ENCODE data around the gene EIF5.
"Not testable (repeated sequence)": the region's sequence is repeated elsewhere in the genome, so short reads cannot be mapped to it uniquely, and the experiment has no call there.

Gene EIF5

GRCh38 chr14:103336191-103336590 lies 2.2 kb downstream of the EIF5 start:
- no peak for DNase-seq (ENCODE audit: low read depth)

- no peak for DNase-seq (ENCODE audit: low read depth)
Observed at GRCh38 chr14:103337794-103338193, 3.8 kb downstream of the EIF5 start.

DNA sequence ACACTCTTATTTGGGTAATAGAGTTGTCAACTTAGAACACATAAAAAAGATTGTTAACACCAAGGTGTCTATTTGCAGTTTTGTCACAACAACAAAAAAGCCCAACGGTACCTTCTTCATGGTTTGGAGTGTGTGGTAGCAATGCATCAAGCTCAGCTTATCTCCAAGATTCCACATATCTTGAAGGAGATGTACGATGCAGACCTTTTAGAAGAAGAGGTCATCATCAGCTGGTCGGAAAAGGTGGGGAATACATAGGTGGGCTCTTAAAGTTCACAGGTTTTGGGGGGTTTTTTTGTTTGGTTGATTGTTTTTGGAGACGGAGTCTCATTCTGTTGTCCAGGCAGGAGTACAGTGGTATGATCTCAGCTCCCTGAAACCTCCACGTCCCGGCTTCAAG lies 5.5 kb downstream of the EIF5 start:
- DNase-seq (ENCODE audit: low read depth) = no peak

- DNase-seq (ENCODE audit: low read depth) = no peak
Observed at GRCh38 chr14:103340480-103341212, 6.6 kb downstream of the EIF5 start.

DNA sequence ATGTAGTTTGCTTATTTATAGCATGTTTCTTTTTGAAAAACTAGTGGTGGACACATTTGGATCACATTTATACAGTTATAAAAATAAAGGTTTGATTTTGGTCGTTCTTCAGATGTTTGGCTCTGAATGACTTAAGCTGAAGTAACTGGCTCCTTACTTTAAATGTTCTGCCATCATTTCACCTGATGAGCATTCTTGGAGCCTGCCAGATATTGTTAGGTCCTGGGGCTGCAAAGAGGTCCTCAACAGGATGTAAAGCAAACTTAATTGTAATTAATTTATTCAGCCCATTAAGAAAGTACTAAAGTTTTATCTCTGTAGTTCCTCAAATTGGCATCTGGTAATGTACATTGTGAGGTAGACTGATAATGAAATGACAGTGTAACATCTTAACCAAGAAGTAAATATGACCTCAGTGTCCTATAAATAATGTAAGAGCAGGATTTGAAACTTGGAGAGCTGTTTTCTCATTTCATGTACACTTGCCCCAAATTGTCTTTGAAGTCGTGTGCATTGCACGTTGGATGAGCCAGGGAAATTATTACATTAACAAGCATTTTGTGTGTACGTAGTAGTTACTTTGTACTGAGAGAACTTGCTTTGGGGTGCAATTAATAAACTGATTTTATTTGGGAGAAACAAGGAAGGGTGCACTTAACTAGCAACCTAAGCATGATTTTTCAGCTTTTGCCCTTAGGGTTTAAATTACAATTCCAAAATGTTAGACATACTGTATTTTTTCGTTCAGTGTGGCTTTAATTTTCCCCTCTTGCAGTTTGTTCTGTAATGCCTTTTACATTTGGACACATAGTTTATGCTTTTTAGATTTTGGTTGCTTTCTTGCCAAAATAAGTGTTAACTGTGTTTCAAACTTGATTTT lies 7.5 kb downstream of the EIF5 start:
- DNase-seq (ENCODE audit: low read depth) = no peak

DNA sequence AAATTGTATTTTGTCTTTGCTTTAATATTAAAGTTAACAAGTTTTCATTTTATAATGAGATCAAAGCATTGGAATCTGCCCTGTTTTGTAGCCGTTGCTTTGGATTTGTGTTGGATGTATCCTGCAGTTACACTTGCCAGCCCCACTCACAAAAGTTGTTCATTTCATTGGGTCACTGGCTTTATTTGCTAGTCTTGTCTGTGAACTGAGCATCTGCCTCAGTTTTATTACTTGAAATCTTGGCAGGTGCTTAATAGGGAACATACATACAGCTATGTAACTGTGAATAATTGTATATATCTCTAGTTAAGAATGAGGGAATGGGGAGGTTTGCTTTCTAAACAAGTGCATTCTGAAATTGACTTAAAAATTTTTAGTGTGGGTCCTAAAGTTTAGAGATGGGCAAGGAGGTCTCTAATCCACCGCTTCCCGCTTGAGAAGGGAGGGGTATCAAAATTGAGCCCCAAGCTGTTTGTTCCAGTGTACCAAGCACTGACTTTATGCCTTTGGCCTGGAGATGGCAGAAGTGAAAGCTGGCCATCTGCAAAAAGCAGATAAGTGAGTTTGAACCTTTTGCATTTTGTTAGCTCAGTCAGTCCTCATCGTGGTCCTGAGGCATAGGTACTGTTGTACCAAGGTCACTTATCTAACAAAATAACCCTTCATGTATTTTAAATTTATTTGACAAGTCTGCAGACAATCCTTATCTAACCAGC lies 9.3 kb downstream of the EIF5 start:
- DNase-seq (ENCODE audit: low read depth) = no peak

GRCh38 chr14:103343905-103344797 lies 10.1 kb downstream of the EIF5 start:
- DNase-seq (ENCODE audit: low read depth) = no peak

DNA sequence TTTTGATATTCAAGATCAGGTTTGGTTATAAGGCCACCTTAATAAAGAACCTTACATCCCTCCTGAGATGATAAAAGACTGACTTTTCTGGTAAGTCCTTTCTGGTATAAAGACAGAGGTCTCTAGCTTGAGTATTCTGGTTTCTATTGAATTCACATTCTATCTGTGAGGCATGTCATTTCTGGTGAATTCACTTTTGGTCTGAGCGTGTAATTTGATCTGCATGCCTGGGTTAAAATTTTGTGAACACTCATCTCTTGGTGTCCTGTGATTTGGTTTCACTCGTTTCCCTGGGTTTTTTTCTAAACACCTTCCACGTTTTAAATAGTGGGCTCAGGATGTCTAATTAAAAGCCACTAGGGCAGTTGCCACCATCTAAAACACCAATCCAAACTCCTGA lies 12.2 kb downstream of the EIF5 start:
- DNase-seq (ENCODE audit: low read depth) = no peak

- DNase-seq (ENCODE audit: low read depth) = no peak
Observed at GRCh38 chr14:103347091-103347815, 13.2 kb downstream of the EIF5 start.

DNA sequence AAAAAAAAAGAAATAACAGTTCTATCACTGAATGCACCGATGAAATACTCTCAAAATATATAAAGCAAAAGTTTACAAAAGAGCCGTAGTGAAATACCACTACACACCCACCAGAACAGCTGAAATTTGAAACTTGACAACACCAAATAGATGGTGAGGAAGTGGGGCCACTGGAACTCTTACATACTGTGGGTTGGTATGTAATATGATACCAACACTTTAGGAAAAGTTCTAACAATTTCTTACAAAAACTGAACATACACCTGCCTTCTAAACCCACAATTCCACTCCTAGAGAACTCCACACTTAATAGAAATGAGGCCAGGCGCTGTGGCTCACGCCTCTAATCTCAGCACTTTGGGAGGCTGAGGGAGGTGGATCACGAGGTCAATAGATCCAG lies 14.1 kb downstream of the EIF5 start:
- no peak for DNase-seq (ENCODE audit: low read depth)

DNA sequence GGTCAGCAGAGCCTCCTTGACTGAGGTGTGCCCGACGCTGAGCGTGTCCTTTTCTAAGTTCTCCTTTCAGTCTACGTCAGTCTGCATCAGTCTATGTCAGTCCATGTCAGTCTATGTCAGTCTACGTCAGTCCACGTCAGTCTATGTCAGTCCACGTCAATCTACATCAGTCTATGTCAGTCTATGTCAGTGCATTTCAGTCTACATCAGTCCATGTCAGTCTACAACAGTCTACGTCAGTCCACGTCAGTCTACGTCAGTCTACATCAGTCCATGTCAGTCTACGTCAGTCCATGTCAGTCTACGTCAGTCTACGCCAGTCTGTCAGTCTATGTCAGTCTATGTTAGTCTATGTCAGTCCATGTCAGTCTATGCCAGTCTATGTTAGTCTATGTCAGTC lies 15.9 kb downstream of the EIF5 start:
- no peak for DNase-seq (ENCODE audit: low read depth)

DNA sequence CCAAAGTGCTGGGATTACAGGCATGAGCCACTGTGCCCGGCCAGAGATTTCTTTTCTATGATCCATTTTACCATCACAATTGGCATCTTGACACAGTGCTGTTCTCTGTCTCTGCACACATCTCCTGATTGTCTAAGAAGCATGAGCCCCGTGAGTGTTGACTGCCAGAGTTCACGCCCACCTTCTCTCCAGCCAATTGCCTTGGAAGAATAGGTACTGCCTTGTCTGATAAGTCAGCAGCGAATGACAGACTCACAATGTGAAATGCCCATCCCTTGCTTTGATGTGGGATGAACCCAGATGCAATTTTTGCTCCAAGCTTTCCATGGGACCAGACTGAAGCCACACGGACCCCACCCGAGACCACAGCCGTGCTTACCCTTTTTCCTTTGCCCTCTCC lies 19.3 kb downstream of the EIF5 start:
- DNase-seq (ENCODE audit: low read depth) = no peak

DNA sequence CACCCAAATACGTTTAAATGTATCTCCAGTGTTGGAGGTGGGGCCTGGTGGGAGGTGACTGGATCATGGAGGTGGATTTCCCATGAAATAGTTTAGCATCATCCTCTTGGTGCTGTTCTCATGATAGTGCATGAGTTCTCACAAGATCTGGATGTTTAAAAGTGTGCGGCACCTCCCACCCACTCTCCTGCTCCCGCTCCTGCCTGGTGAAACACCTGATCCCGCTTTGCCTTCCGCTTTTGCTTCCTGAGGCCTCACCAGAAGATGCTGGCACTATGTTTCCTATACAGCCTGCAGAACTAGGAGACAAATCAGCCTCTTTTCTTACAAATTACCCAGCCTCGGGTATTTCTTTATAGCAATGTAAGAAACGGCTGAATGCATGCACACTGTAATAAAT lies 20.1 kb downstream of the EIF5 start:
- DNase-seq (ENCODE audit: low read depth) = no peak

DNA sequence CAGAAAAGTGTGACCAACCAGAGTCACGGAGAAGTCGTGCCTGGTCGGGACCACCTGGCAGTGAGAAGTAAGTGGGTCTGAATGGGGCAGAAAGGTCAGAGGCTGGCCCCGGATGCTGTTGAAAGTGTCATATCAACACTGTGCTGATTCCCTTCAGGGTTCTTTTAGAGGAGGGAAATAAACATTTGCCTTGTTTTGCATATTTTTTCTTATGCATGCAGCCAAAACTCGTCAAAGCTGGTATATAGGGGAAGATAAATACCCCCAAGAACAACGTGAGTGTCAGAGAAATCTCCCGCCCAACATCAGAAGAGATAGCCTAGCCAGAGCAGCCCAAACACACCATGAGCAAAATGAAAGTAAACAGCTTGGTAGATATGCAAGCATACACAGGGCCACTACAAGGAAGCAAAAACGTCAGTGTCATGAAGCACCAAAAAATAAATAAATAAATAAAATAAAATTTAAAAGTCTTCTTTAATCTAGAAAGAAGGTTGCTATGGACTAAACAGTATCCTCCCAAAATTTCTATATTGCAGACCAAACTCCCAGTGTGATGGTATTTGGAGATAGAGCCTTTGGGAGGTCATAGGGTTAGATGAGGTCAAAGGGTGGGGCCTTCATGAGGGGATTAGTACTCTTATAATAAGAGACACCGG lies 22.1 kb downstream of the EIF5 start:
- no peak for DNase-seq (ENCODE audit: low read depth)

GRCh38 chr14:103357552-103357951 lies 23.5 kb downstream of the EIF5 start:
- not testable (repeated sequence) for DNase-seq (ENCODE audit: low read depth)

DNA sequence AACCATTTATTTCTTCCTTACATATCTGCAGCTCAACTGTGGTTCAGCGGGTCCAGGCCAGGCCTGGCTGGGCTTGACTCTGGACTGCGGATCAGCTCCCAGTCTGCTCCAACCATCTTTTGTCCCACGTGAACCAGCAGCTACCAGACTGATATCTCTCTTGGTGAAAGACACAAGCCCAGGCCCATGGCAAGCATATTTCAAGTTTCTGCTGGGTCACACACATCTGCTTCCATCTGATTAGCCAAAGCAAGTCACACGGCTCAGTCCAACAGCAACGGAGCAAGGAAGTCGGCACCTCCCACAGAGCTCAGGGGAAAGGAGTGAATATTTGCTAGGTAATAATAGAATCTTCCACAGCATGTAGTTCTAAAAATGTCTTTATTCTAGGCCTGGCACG lies 26.5 kb downstream of the EIF5 start:
- no peak for DNase-seq (ENCODE audit: low read depth)

DNA sequence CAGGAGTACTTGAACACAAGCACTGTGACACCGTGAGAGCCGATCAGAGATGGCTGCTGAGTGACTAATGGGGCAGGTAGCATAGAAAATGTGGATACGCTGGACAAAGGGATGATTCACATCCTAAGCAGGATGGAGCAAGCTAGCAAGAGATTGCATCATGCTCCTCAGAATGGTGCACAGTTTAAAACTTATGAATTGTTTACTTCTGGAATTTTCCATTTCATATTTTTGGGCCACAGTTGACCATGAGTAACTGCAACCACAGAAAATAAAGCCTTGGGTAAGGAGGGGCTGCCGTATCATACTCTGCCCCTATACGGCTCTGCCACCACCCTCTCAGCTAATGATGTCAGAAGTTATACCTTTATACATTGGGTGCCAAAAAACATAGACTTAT lies 27.8 kb downstream of the EIF5 start:
- no peak for DNase-seq (ENCODE audit: low read depth)

DNA sequence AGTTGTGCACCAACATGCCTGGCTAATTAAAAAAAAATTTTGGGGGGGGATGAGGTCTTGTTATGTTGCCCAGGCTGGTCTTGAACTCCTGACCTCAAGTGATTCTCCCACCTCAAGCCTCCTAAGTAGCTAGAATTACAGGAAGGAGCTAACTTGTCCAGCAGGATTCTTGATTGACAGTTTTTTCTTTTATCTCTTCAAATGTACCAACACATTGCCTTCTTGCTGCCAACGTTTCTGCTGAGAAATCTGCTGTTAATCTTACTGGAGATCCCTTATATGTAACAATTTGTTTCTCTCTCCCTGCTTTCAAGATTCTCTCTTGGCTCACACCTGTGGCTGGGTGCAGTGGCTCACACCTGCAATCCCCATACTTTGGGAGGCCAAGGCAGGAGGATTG lies 28.7 kb downstream of the EIF5 start:
- no peak for DNase-seq (ENCODE audit: low read depth)

DNA sequence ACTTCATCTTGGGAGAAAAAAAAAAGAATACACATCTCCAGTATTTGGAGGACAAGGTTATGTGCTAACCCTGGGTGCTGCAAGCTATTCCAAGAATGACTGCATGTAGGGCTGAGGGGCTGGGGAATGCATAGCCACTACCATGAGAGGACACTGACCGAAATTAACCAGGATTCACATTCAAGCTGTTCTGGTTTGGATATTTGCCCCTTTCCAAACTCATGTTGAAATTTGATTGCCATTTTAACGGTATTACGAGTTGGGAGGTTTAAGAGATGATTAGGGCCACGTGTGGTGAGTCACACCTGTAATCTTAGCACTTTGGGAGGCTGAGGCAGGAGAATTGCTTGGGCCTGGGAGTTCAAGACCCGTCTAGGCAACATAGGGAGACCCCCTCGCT lies 32.7 kb downstream of the EIF5 start:
- no peak for DNase-seq (ENCODE audit: low read depth)

DNA sequence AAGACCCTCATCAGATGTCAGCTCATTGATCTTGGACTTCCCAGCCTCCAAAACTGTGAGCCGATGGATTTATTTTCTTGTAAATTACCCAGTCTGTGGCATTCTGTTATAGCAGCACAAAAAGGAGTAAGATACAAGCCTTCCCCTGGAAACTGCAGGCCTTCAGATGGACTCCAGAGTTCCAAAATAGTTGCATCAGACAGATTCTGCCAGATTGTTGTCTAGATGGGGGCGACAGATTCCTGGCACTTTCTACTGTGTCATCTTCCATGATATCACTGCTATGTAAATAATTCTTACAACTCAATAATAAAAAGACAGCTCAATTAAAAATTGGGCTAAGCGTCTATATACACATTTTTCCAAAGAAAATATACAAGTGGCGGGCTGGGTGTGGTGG lies 34.0 kb downstream of the EIF5 start:
- DNase-seq (ENCODE audit: low read depth) = no peak

DNA sequence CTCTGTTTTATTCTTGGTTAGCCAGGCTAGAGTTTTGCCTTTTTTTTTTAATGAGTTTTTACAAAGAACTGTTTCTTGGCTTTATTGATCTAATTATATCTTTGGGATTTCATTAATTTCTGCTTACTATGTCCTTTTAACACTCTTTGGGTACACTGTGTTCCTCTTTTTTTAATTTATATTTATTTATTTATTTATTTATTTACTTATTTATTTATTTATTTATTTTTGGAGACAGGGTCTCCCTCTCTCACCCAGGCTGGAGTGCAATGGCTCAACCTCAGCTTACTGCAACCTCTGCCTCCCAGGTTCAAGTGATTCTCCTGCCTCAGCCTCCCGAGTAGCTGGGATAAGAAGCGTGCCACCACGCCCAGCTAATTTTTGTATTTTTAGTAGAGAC lies 36.0 kb downstream of the EIF5 start:
- DNase-seq (ENCODE audit: low read depth) = no peak
